T-cell (primary cell): ENCODE measurements around the gene CASP6. TPM values are rescaled to one million over a fixed set of nuclear protein-coding genes. Genes with fewer than 3 reads are reported as not detected.
"Not testable (repeated sequence)": the region's sequence is repeated elsewhere in the genome, so short reads cannot be mapped to it uniquely, and the experiment has no call there.

ENCODE experiments used
- ATAC-seq, 4 experiments: fragments of 200-7000 bp in 3 of 4; fragments of 150-1000 bp in 1 of 4; cut with Tn5 transposase; replicated peaks in 1 of 4; 1 replicate in 3 of 4; 2 replicates in 1 of 4; pipeline ENCODE4 v1.10.0; 2021; ENCODE audit warnings: moderate library complexity in 3 of 4, mild to moderate bottlenecking in 2 of 4, moderate number of reproducible peaks in 1 of 4
- CTCF ChIA-PET, 2 donors: fragments of 300-600 bp; sonication (Branson Sonifier 250); formaldehyde crosslinking; loops; one replicate each; lab custom pipeline; 2022; ENCODE audit warnings: antibody characterized with exemption in 2 of 2; lab: Charles Lee
- POLR2A ChIA-PET, 2 donors: fragments of 300-600 bp; sonication (Branson Sonifier 250); formaldehyde crosslinking; loops; one replicate each; lab custom pipeline; 2022; ENCODE audit warnings: antibody characterized with exemption in 2 of 2; lab: Charles Lee
- DNase-seq, 35 experiments: peaks; one replicate each; pipeline versions ENCODE4 v3.0.0 to v3.0.0-alpha.2; 2013 to 2023
- H3K27ac ChIP-seq: one replicate; pipeline ENCODE4 v1.5.1; 2013; ENCODE audit warnings: low read length
- H3K27me3 ChIP-seq, 2 experiments: replicated peaks in 1 of 2; 1 replicate in 1 of 2; 2 replicates in 1 of 2; pipeline versions ENCODE4 v1.6.1 to v1.7.0; 2013; ENCODE audit warnings: low read length in 1 of 2, mixed read lengths in 1 of 2; ENCODE audit not compliant: control insufficient read depth in 2 of 2, insufficient read depth in 2 of 2; ENCODE audit errors: extremely low read depth in 1 of 2
- H3K36me3 ChIP-seq, 2 donors: 1 replicate in 1 of 2; 2 replicates in 1 of 2; pipeline versions ENCODE4 v1.6.1 to v1.7.0; 2013; ENCODE audit warnings: low read length in 1 of 2; ENCODE audit not compliant: control insufficient read depth in 2 of 2, insufficient read depth in 1 of 2; ENCODE audit errors: extremely low read depth in 1 of 2
- H3K4me1 ChIP-seq, 2 experiments: 1 replicate in 1 of 2; 2 replicates in 1 of 2; pipeline versions ENCODE4 v1.6.1 to v1.7.0; 2013; ENCODE audit warnings: low read length in 2 of 2, mixed read lengths in 1 of 2; ENCODE audit not compliant: insufficient read depth in 2 of 2, control insufficient read depth in 1 of 2; ENCODE audit errors: extremely low read depth in 1 of 2
- H3K4me3 ChIP-seq, 2 donors: 1 replicate in 1 of 2; 2 replicates in 1 of 2; pipeline versions ENCODE4 v1.5.1 to v1.7.0; 2013; ENCODE audit warnings: mild to moderate bottlenecking in 2 of 2, low read length in 1 of 2, moderate library complexity in 1 of 2; ENCODE audit not compliant: control insufficient read depth in 1 of 2; ENCODE audit errors: extremely low read depth in 1 of 2
- H3K9me3 ChIP-seq: 2 replicates; pipeline ENCODE4 v1.7.0; 2013
- H3K27ac Mint-ChIP-seq, 2 donors: one replicate each; pipeline ENCODE4 v1.8.0; 2020 to 2021; ENCODE audit warnings: mild to moderate bottlenecking in 2 of 2, mixed read lengths in 2 of 2
- H3K27me3 Mint-ChIP-seq, 2 donors: one replicate each; pipeline ENCODE4 v1.8.0; 2021 to 2022; ENCODE audit warnings: mixed read lengths in 2 of 2
- H3K36me3 Mint-ChIP-seq: one replicate; pipeline ENCODE4 v1.8.0; 2021; ENCODE audit warnings: mixed read lengths
- H3K4me1 Mint-ChIP-seq, 3 donors: one replicate each; pipeline ENCODE4 v1.8.0; 2020 to 2022; ENCODE audit warnings: mixed read lengths in 3 of 3, mild to moderate bottlenecking in 1 of 3
- H3K4me3 Mint-ChIP-seq, 3 donors: one replicate each; pipeline ENCODE4 v1.8.0; 2020 to 2022; ENCODE audit warnings: mild to moderate bottlenecking in 3 of 3, mixed read lengths in 3 of 3, moderate library complexity in 3 of 3
- H3K9me3 Mint-ChIP-seq, 3 donors: one replicate each; pipeline ENCODE4 v1.8.0; 2020 to 2022; ENCODE audit warnings: mixed read lengths in 3 of 3
- WGBS: methylation state at CpG from one replicate; pipeline ENCODE4 v1.1.5; 2013; ENCODE audit warnings: missing lambda C conversion rate; ENCODE audit not compliant: insufficient coverage; 5-methylcytosine and 5-hydroxymethylcytosine counted together
- total RNA-seq, 35 experiments: library from RNA in 6 of 35; stranded (reverse) in 6 of 35; fragments of 120-200 nt in 1 of 35; gene quantifications; one replicate each; pipeline versions ENCODE4 v1.2.1 to v1.2.4 and lab custom pipeline; 2013 to 2026

Gene CASP6
- total RNA-seq, 5 donors from 2014 or later (not counting 1 experiment from before 2014, with no cell fraction given): 16.8 to 23.2 (median 18.3) TPM

DNA sequence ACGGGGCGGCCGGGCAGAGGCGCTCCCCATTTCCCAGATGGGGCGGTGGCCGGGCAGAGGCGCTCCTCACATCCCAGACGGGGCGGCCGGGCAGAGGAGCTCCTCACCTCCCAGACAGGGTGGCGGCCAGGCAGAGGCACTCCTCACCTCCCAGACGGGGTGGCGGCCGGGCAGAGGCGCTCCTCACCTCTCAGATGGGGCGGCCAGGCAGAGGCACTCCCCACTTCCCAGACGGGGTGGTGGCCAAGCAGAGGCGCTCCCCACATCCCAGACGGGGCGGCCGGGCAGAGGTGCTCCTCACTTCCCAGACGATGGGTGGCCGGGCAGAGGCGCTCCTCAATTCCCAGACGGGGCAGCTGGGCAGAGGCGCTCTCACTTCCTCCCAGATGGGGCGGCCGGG is 24.8 kb downstream of the CASP6 start:
- peaks cover 0 to 34% of the 10 kb centered on the region in 2 donors for H3K36me3 ChIP-seq
- H3K9me3 ChIP-seq, DNase-seq, H3K4me3 Mint-ChIP-seq, H3K9me3 Mint-ChIP-seq, H3K27me3 ChIP-seq, H3K27me3 Mint-ChIP-seq, ATAC-seq, H3K27ac ChIP-seq, POLR2A ChIA-PET, H3K4me3 ChIP-seq, H3K4me1 ChIP-seq, CTCF ChIA-PET, H3K27ac Mint-ChIP-seq: not testable (repeated sequence)
- Mint-ChIP-seq H3K36me3 (peaks cover 45% of the 10 kb centered on the region), H3K4me1 (peaks cover 45 to 49% (median 45%) of the 10 kb centered on the region in 3 donors)
- 96% methylated on average over 15 of the region's 28 CpGs for WGBS

- Histone ChIP-seq H3K27me3 (no peaks in the 10 kb centered on the region), H3K4me1 (no peaks in the 10 kb centered on the region), H3K4me3 (no peak overlapping the region), H3K9me3 (no peaks in the 10 kb centered on the region), H3K36me3 (peaks cover 0 to 21% of the 10 kb centered on the region in 2 donors), H3K27ac (peak overlapping the region; percentile 4)
- WGBS: no CpG with 5 or more reads among the region's 1 CpG
- no peaks in the 10 kb centered on the region for H3K9me3 Mint-ChIP-seq
- peak overlapping the region; percentile 43 to 73 for H3K27ac Mint-ChIP-seq
- peaks cover 35% of the 10 kb centered on the region for H3K36me3 Mint-ChIP-seq
- H3K4me3 Mint-ChIP-seq: no peak overlapping the region
- ATAC-seq: no peak
- DNase-seq: peak in 1 of 35 experiments; percentile 17
- H3K27me3 Mint-ChIP-seq: no peaks in the 10 kb centered on the region
- ChIA-PET CTCF (no interaction called here), POLR2A (interaction anchor here (0.6 kb wide), 2 partner anchors 19 to 44 kb away, joined by 4 read pairs; no protein-coding TSS in a partner anchor)
- peaks cover 31 to 44% (median 40%) of the 10 kb centered on the region in 3 donors for H3K4me1 Mint-ChIP-seq
These were observed 26.4 kb downstream of the CASP6 start for GRCh38 chr4:109676886-109677285.

GRCh38 chr4:109675843-109676242 is 27.4 kb downstream of the CASP6 start:
- no peak for DNase-seq
- peaks cover 0 to 14% of the 10 kb centered on the region in 2 donors for H3K36me3 ChIP-seq
- H3K4me3 ChIP-seq: no peak overlapping the region
- Mint-ChIP-seq H3K27ac (peak overlapping the region; percentile 16 to 73), H3K9me3 (peaks cover 5 to 8% (median 6%) of the 10 kb centered on the region in 3 donors), H3K4me1 (peaks cover 28 to 44% (median 40%) of the 10 kb centered on the region in 3 donors), H3K36me3 (peaks cover 36% of the 10 kb centered on the region), H3K4me3 (no peak overlapping the region), H3K27me3 (no peaks in the 10 kb centered on the region)
- no peak for ATAC-seq
- H3K27ac ChIP-seq: no peak overlapping the region
- H3K9me3 ChIP-seq: no peaks in the 10 kb centered on the region
- 100% methylated on average over 1 of the region's 1 CpG for WGBS
- H3K4me1 ChIP-seq: no peaks in the 10 kb centered on the region
- POLR2A ChIA-PET: no interaction called here
- CTCF ChIA-PET: interaction anchor here in 1 of 2 donors (0.5 to 0.6 kb wide), 2 partner anchors 13 to 283 kb away, joined by 3 to 4 read pairs; no protein-coding TSS in a partner anchor
- no peaks in the 10 kb centered on the region for H3K27me3 ChIP-seq

DNA sequence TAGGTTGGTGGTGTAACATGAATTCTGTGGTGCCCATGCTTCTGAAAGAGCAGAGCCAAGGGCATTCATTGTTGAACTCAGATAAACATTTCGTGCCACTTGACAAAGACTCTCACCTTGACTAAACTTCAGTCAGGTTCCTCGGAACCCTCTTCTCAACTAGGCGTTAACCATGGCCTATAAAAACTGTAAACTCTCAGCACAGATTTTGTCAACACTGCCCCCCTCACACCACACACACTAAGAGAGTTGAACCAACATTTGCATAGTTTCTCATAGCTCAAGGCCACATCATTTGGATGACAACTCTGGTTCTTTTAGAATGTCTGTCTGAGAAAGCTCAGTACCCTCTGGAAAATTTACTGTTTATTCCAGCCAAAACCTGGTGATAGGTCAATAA is 28.1 kb downstream of the CASP6 start:
- peaks cover 23 to 43% (median 34%) of the 10 kb centered on the region in 3 donors for H3K4me1 Mint-ChIP-seq
- H3K27ac Mint-ChIP-seq: peak overlapping the region; percentile 59 to 60
- H3K9me3 Mint-ChIP-seq: peaks cover 5 to 8% (median 6%) of the 10 kb centered on the region in 3 donors
- POLR2A ChIA-PET: interaction anchor here in 1 of 2 donors (0.7 kb wide), 1 partner anchor 130 kb away, joined by 3 read pairs; no protein-coding TSS in a partner anchor
- H3K27me3 Mint-ChIP-seq: no peaks in the 10 kb centered on the region
- CTCF ChIA-PET: no interaction called here
- Histone ChIP-seq H3K9me3 (peaks cover 2% of the 10 kb centered on the region), H3K27me3 (no peaks in the 10 kb centered on the region), H3K36me3 (peaks cover 4 to 13% of the 10 kb centered on the region in 2 donors), H3K4me1 (no peaks in the 10 kb centered on the region), H3K27ac (no peak overlapping the region), H3K4me3 (no peak overlapping the region)
- 70% methylated on average over 3 of the region's 3 CpGs for WGBS
- H3K4me3 Mint-ChIP-seq: no peak overlapping the region
- ATAC-seq (no peak), DNase-seq (no peak)
- peaks cover 33% of the 10 kb centered on the region for H3K36me3 Mint-ChIP-seq

DNA sequence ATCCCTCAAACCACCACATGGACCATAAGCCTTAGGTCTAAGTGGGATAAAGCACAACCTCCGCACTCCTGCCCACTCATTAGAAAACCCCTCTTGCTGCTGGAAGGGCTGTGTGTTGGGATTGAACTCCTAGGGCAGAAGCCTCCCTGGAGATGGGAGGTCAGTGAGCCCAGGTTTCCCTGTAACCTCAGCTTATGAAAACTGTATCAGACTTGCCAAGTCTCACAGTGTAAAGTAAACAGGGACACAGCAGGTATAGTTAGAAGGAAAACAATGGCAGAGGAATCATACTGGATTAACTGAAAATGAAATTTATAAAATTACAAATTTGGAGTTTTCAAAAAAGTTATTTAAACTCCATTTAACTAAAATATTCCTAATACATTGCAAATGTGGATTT is 29.9 kb downstream of the CASP6 start:
- Histone ChIP-seq H3K9me3 (peaks cover 2% of the 10 kb centered on the region), H3K27ac (no peak overlapping the region), H3K36me3 (peaks cover 7 to 11% of the 10 kb centered on the region in 2 donors), H3K27me3 (no peaks in the 10 kb centered on the region), H3K4me3 (no peak overlapping the region), H3K4me1 (peaks cover 0 to 5% of the 10 kb centered on the region in 2 experiments)
- Mint-ChIP-seq H3K27ac (no peak overlapping the region), H3K9me3 (peaks cover 5 to 8% (median 6%) of the 10 kb centered on the region in 3 donors), H3K4me1 (peaks cover 40 to 58% (median 49%) of the 10 kb centered on the region in 3 donors), H3K27me3 (no peaks in the 10 kb centered on the region), H3K36me3 (peaks cover 31% of the 10 kb centered on the region), H3K4me3 (no peak overlapping the region)
- ATAC-seq (no peak), DNase-seq (no peak)
- ChIA-PET POLR2A (no interaction called here), CTCF (interaction anchor here in 1 of 2 donors (1.2 kb wide), 1 partner anchor 18 kb away, joined by 3 read pairs; no protein-coding TSS in a partner anchor)
- no CpG with 5 or more reads among the region's 1 CpG for WGBS

DNA sequence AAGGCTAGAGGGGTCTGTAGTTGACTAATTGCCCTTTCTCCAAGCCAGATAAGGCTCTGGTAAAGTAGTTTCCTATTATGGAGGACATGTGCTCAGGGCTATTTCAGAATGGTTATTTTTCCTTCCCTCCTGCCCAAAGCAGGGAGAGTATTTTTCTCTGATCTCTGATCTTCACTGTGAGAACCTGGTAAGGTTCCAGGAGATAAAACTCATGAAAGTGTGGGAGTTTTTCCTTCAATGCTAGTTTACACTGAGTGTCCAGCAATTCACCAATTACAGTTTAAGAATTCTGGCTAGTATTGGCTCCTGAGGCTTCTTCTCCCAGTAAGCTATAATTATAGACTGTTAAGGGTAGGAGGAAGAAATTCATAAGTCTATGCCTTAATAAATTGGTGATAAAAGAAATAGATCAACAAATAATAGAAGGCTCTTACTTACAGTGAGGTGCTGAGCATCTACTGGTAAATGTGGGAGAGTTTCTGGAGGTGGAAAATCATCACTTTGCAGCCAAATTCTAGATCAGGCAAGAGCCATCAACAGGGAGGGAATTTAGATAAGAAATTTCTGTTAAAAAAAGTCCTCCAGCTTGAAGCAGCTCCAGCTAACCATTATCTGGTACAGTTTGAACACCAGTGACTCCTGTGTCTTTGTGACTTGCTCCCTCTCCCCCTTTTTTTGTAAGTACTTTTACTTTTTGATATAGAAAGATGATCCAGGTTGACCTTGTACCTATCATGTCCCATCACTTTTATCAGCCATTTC is 30.9 kb downstream of the CASP6 start:
- ATAC-seq: no peak
- H3K4me1 ChIP-seq: peaks cover 0 to 5% of the 10 kb centered on the region in 2 experiments
- peaks cover 7 to 8% of the 10 kb centered on the region in 2 donors for H3K36me3 ChIP-seq
- Mint-ChIP-seq H3K4me1 (peaks cover 49 to 64% (median 58%) of the 10 kb centered on the region in 3 donors), H3K4me3 (no peak overlapping the region), H3K27me3 (no peaks in the 10 kb centered on the region), H3K27ac (peak overlapping the region; percentile 15 to 40), H3K36me3 (peaks cover 33% of the 10 kb centered on the region), H3K9me3 (peaks cover 5 to 8% (median 6%) of the 10 kb centered on the region in 3 donors)
- ChIA-PET CTCF (no interaction called here), POLR2A (interaction anchor here (0.6 kb wide), 2 partner anchors 10 to 329 kb away, joined by 3 to 5 read pairs; no protein-coding TSS in a partner anchor)
- no peak overlapping the region for H3K27ac ChIP-seq
- no peak overlapping the region for H3K4me3 ChIP-seq
- no peak for DNase-seq
- peaks cover 2% of the 10 kb centered on the region for H3K9me3 ChIP-seq
- H3K27me3 ChIP-seq: no peaks in the 10 kb centered on the region
